A549 treated with AZD9567 at 1 μM for 4 hours (cell line): ENCODE measurements around the gene GABRB1. TPM values are rescaled to one million over a fixed set of nuclear protein-coding genes. Genes with fewer than 3 reads are reported as not detected.

ENCODE experiments used
- total RNA-seq: library from RNA; stranded (reverse); fragments of 200-300 nt; extraction: Qiagen RNA extraction; gene quantifications from 5 replicates; pipeline ENCODE4 v1.2.3, GENCODE V29; 2022; ENCODE audit not compliant: insufficient read depth

GABRB1 gene
- total RNA-seq, result not detected in 5 replicates

GRCh38 chr4:47031011-47031678 is at the start of gene GABRB1:
TSS of gene GABRB1 (plus strand) at chr4:47031567.

GRCh38 chr4:46993075-46994006 is 38.0 kb upstream of the GABRB1 start, which contains the start of gene GABRA4:
TSS of gene GABRA4 (minus strand) at chr4:46993581. CDS start at chr4:46993424, 157 bp downstream.

GRCh38 chr4:47463235-47463956 is 432.0 kb downstream of the GABRB1 start, which contains the start of gene COMMD8:
TSS of gene COMMD8 (minus strand) at chr4:47463702. CDS start at chr4:47463651, 51 bp downstream.

Other genes with a start within 250 kb of the GABRB1 start
- not detected in 5 replicates for gene COX7B2, start 122.3 kb upstream of the GABRB1 start, total RNA-seq
- not detected in 5 replicates for gene GABRA4, start 38.0 kb upstream of the GABRB1 start, total RNA-seq